HG03280 (cell line): ENCODE measurements around the gene OR4D1.
"Not testable (repeated sequence)": the region's sequence is repeated elsewhere in the genome, so short reads cannot be mapped to it uniquely, and the experiment has no call there.

Experiments used
- ATAC-seq: cut with Tn5 transposase; IDR thresholded peaks from one replicate; pipeline ENCODE4 v1.9.1; 2021; ENCODE audit warnings: mild to moderate bottlenecking, moderate library complexity; ENCODE audit not compliant: unreplicated experiment

OR4D1 gene

DNA sequence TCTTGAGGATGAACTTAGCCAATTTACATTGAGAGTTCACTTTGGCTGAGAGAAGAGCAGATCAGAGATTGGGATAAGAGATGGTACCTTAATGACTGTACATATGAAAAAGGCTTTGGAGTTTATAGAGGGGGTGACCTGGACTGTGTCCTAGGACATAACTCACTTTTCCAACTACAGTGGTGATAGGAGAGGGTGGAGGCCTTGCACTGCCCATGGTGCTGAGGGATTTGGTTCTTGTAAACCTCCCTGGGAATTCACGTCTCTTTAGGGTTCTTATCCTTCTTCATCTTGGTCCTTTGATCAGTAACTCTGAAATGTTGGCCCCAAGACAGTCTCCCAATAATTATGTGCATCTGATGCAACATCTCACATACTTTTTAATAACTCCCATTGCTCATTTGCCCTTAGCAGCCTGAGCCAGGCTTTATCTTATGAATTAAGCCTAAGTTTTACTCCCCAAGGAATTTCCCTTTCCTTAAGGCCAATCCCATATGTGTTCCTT is at the start of gene OR4D1:
OR4D1 (plus strand) TSS at position 455 of the 505 bp plus-strand sequence. CDS start 6,770 bp downstream, outside the sequence.
- no peak for ATAC-seq

- no peak for ATAC-seq
Measured at GRCh38 chr17:58100506-58100905, 47.7 kb upstream of the OR4D1 start.

GRCh38 chr17:58101898-58102297 is 46.3 kb upstream of the OR4D1 start:
- ATAC-seq, result not testable (repeated sequence)

DNA sequence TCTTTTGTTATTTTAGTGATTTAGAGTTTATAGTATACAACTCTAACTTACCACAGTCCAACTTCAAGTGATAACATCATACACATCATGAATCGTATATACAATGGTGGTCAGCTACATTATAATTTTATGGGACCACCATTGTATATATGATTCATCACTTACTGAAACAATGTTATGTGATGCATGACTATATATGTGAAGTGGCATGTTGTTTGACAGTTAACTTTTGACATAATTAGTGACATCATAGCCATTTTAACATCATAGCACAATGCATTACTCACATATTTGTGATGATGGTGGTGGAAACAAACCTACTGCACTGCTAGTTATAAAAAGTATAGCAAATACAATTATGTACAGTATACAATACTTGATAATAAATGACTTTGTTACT is 43.1 kb upstream of the OR4D1 start:
- ATAC-seq, result no peak

DNA sequence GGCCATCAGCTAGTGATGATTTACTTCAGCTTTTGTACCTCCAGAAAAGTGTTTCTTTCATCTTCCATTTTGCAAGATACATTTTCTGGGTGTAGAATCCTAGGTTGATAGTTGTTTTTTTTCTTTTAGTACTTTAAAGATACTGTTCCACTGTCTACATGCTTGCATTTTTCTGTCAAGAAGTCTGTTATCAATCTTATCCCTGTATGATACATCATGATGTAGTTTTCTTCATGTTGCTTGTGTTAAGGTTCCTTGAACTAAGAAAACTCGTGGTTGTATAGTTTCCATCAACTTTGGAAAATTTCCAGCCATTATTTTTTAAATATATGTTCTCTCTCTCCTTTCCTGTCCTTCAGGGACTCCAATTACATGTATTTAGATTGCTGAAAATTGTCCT is 40.9 kb upstream of the OR4D1 start:
- ATAC-seq, result no peak

- ATAC-seq, result no peak
Measured at GRCh38 chr17:58109197-58109596, 39.0 kb upstream of the OR4D1 start.

GRCh38 chr17:58110012-58110411 is 38.2 kb upstream of the OR4D1 start:
- no peak for ATAC-seq

GRCh38 chr17:58111676-58112075 is 36.5 kb upstream of the OR4D1 start:
- no peak for ATAC-seq

DNA sequence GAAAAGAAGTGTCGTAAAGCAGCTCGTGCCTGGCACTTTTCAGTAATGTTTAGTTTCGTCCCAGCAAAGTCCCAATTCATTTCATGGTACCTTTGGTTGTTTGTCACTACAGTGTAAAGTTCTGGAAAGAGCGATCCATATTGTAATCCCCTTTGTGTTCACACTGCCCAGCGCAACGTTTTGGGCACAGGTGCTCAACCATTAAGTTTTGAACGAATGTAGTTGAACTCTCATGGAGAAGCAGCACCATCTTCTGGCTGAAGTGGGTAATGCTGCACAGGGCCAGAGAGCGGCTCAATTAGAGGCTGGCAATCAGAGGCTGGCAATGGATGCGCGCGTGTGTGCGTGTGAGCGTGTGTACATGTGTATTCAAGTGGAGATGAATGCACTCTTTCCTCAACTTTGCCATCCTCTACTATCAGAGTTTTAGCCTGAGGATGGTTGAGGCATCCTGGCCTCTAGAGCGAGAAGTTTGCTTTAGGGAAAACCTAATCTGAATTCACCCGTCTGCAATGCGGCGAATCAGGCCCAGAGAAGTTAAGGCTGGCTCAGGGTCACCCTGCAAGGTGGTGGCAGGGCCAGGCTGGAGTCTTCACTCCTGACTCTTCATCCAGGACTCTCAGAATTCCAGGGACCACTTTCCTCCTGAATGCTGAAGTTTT is 35.1 kb upstream of the OR4D1 start:
- ATAC-seq, result peak; percentile 45

- no peak for ATAC-seq
Measured at GRCh38 chr17:58113947-58114346, 34.2 kb upstream of the OR4D1 start.

GRCh38 chr17:58117382-58117781 is 30.8 kb upstream of the OR4D1 start:
- no peak for ATAC-seq

DNA sequence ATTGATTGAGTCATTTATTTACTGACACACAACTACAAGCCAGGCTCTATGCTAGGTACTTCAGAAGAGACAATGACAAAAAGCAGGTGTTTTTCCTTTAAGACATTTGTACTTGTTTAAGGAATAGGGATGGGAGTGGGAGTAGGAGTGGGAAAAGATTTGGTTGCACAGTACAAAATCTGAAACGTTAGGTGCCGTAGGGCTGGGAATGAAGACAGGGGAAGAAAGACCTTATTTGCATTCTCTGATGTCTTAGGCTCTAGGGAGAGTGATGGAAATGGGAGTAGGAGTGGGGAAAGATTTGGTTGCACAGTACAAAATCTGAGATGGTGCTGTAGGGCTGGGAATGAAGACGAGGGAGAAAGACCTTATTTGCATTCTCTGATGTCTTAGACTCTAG is 28.7 kb upstream of the OR4D1 start:
- ATAC-seq, result no peak

GRCh38 chr17:58120195-58120822 is 27.9 kb upstream of the OR4D1 start:
- no peak for ATAC-seq

GRCh38 chr17:58121925-58122324 is 26.3 kb upstream of the OR4D1 start:
- ATAC-seq, result no peak

GRCh38 chr17:58127846-58128245 is 20.3 kb upstream of the OR4D1 start:
- ATAC-seq, result no peak

GRCh38 chr17:58132697-58133096 is 15.5 kb upstream of the OR4D1 start:
- not testable (repeated sequence) for ATAC-seq

DNA sequence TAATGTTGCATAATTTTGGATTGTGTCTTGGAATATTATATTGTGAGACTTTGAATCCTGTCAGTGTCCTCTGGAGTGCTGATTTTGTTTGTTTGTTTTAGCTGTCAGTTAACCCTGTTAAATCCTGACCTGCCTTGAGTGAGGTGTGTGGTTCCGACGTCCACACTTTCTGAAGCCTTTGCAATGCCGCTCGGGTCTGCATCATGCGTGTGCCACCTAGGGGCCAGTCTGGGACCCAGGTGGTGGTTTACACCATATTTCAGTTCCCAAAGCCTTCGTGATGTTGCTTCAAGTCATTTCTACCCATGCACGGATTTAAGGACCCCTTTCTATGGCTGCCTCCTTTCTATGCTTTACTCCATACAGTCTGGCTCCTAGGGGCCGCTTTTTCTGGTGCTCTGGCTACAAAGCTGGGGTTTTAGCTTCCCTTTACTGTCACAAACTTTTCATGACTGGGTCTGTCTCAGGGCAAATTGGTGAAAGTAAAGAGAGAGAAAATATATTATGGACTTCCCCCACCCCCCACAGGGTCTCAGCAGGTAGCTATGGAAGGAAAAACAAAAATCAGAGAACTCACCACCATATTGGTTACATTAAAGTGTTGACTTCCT is 11.4 kb upstream of the OR4D1 start:
- no peak for ATAC-seq

DNA sequence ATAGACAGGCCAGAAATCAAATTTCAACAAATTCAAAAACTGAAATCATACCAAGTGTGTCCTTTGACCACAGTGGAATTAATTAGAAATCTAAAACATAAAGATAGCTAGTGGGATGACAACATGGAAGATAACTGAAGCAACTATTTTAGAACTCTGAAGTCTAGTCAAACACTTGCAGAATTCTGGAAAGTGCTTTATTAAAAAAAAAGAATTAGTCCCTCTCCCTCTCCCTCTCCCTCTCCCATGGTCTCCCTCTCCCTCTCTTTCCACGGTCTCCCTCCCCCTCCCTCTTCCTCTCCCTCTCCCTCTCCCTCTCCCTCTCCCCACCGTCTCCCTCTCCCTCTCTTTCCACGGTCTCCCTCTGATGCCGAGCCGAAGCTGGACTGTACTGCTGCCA is 6.7 kb upstream of the OR4D1 start:
- no peak for ATAC-seq

- ATAC-seq, result not testable (repeated sequence)
Measured at GRCh38 chr17:58143335-58143734, 4.8 kb upstream of the OR4D1 start.

DNA sequence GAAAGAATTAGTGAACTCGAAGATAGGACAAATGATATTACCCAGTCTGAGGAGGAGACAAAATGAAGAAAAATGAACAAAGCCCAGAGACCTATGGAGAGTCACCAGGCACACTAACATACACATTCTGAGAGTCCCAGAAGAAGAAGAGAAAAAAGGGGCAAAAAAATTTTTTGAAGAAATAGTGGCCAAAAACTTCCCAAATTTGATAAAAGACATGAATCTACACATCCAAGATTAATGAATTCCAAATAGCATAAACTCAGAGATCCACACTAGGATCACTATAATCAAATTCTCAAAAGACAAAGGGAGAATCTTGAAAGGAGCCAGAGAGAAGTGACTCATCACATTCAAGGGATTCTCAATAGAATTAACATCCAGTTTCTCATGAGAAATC is 3.4 kb upstream of the OR4D1 start:
- ATAC-seq, result no peak

DNA sequence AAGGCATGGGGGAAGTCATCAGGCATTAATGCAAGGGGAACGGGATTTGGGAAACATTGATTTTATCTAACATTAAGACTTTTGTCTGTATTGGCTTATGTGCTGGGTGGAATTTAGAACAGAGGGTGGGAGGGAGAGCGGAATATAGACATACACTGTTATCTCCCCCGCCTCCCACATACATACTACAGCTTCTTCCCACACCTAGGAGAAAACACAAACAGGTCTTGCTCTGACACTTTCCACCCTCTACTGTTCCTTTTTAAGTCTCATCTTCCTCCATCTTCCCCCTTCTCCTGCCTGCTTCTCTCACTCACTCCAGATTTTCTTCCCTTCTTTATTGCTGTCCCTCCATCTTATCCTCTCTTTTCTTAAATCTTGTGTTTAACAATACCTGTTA is 425 bp downstream of the OR4D1 start:
- ATAC-seq, result no peak

GRCh38 chr17:58150394-58150793 is 2.2 kb downstream of the OR4D1 start:
- no peak for ATAC-seq
